Uterus (tissue), 2 donors: ENCODE measurements around the gene TRABD.

Experiments used
- POLR2A ChIP-seq, 2 donors: fragments of 450-650 bp; IDR thresholded peaks; one replicate each; pipeline ENCODE4 v1.6.1; 2016; ENCODE audit warnings: antibody characterized with exemption in 2 of 2, mild to moderate bottlenecking in 1 of 2, moderate library complexity in 1 of 2
- TF ChIP-seq, protein P1 (sequence below), 4 experiments: fragments of 200-600 bp in 2 of 4; fragments of 450-650 bp in 2 of 4; sonication (generic) in 2 of 4; IDR thresholded peaks; one replicate each; pipeline ENCODE4 v1.5.1; 2016 to 2019; ENCODE audit warnings: antibody characterized with exemption in 4 of 4, mild to moderate bottlenecking in 2 of 4, moderate library complexity in 1 of 4

DNA sequence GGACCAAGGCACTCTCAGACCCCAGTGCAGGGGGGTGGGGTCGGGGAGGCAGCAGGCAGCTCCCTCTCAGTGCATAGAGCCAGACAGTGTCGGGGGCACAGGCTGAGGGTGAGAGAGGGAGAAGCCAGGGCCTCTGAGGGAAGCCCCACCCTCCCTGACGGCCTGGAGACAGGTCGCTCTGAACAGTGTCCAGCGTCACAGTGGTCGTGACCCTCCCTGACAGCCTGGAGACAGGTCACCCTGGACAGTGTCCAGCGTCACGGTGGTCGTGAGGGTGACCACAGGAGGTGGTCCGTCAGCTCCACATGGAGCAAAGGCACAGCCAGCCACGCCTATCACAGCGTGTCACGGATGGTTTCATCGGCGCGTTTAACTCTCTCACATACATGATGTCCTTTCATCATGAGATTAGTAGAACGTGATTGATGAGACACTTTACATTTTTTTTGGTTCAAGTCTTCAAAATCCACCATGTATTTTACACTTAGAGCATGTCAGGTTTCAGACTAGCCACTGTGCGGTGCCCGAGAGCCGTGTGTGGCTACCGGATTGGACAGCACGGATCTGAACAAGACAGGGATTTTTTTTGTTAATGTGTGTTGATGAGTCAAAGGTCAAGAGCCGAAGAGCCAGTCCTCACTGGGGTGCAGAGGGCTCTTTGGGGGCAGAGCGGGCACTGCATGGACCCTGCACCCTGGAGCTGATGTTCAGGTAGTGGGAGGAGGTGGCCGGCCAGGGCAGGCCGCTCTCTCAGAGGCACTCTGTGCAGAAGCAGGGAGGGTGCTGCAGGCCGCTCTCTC, 39.1 kb upstream of the TRABD start:
- TF ChIP-seq, protein P1, sequence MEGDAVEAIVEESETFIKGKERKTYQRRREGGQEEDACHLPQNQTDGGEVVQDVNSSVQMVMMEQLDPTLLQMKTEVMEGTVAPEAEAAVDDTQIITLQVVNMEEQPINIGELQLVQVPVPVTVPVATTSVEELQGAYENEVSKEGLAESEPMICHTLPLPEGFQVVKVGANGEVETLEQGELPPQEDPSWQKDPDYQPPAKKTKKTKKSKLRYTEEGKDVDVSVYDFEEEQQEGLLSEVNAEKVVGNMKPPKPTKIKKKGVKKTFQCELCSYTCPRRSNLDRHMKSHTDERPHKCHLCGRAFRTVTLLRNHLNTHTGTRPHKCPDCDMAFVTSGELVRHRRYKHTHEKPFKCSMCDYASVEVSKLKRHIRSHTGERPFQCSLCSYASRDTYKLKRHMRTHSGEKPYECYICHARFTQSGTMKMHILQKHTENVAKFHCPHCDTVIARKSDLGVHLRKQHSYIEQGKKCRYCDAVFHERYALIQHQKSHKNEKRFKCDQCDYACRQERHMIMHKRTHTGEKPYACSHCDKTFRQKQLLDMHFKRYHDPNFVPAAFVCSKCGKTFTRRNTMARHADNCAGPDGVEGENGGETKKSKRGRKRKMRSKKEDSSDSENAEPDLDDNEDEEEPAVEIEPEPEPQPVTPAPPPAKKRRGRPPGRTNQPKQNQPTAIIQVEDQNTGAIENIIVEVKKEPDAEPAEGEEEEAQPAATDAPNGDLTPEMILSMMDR (IDR thresholded peaks at IDR 0.05) = peak; percentile 60 to 77 (median 74)
- TF ChIP-seq POLR2A (IDR thresholded peaks at IDR 0.05) = no peak
